HG02610 (cell line): ENCODE data around the gene XCR1.
"Not testable (repeated sequence)": the region's sequence is repeated elsewhere in the genome, so short reads cannot be mapped to it uniquely, and the experiment has no call there.

Experiments used
- ATAC-seq: cut with Tn5 transposase; IDR thresholded peaks from one replicate; pipeline ENCODE4 v1.9.1; 2021; ENCODE audit warnings: mild to moderate bottlenecking, moderate library complexity; ENCODE audit not compliant: unreplicated experiment

Gene XCR1

GRCh38 chr3:46046231-46046630 lies 18.9 kb upstream of the XCR1 start:
- not testable (repeated sequence) for ATAC-seq

- ATAC-seq: no peak
Observed at GRCh38 chr3:46038916-46039315, 11.6 kb upstream of the XCR1 start.

- not testable (repeated sequence) for ATAC-seq
Observed at GRCh38 chr3:46038071-46038470, 10.8 kb upstream of the XCR1 start.

- no peak for ATAC-seq
Observed at GRCh38 chr3:46036191-46036590, 8.9 kb upstream of the XCR1 start.

GRCh38 chr3:46031747-46032146 lies 4.5 kb upstream of the XCR1 start:
- ATAC-seq: no peak

GRCh38 chr3:46031269-46031668 lies 4.0 kb upstream of the XCR1 start:
- ATAC-seq: no peak

- no peak for ATAC-seq
Observed at GRCh38 chr3:46030626-46031025, 3.3 kb upstream of the XCR1 start.

- no peak for ATAC-seq
Observed at GRCh38 chr3:46029953-46030543, 2.8 kb upstream of the XCR1 start.

- no peak for ATAC-seq
Observed at GRCh38 chr3:46027736-46028397, 584 bp upstream of the XCR1 start.

GRCh38 chr3:46025139-46025538 lies 2.1 kb downstream of the XCR1 start:
- ATAC-seq: no peak

GRCh38 chr3:46024131-46024530 lies 3.2 kb downstream of the XCR1 start:
- no peak for ATAC-seq

- no peak for ATAC-seq
Observed at GRCh38 chr3:46022909-46023785, 4.1 kb downstream of the XCR1 start.

GRCh38 chr3:46021516-46021915 lies 5.8 kb downstream of the XCR1 start:
- ATAC-seq: no peak

GRCh38 chr3:46020766-46021510 lies 6.3 kb downstream of the XCR1 start:
- no peak for ATAC-seq

- no peak for ATAC-seq
Observed at GRCh38 chr3:46019707-46020106, 7.6 kb downstream of the XCR1 start.

GRCh38 chr3:46017720-46018119 lies 9.6 kb downstream of the XCR1 start:
- no peak for ATAC-seq

GRCh38 chr3:46013316-46014094 lies 13.8 kb downstream of the XCR1 start:
- no peak for ATAC-seq

GRCh38 chr3:46012246-46012645 lies 15.0 kb downstream of the XCR1 start:
- ATAC-seq: no peak

- ATAC-seq: no peak
Observed at GRCh38 chr3:46010519-46011113, 16.7 kb downstream of the XCR1 start.

- ATAC-seq: no peak
Observed at GRCh38 chr3:46008058-46008457, 19.2 kb downstream of the XCR1 start.
